Nephron progenitor cell (in vitro differentiated cells): ENCODE data around the gene SLC30A1.
"Not testable (repeated sequence)": the region's sequence is repeated elsewhere in the genome, so short reads cannot be mapped to it uniquely, and the experiment has no call there.

ENCODE experiments used
- DNase-seq: peaks from one replicate; pipeline ENCODE4 v3.0.0; 2021
- H3K27ac Mint-ChIP-seq: 2 replicates; pipeline ENCODE4 v1.8.0; 2021; ENCODE audit warnings: mild to moderate bottlenecking, moderate library complexity, mixed read lengths
- H3K27me3 Mint-ChIP-seq: 2 replicates; pipeline ENCODE4 v1.8.0; 2021; ENCODE audit warnings: mild to moderate bottlenecking, low read depth, mixed read lengths; ENCODE audit not compliant: poor library complexity
- H3K36me3 Mint-ChIP-seq: 2 replicates; pipeline ENCODE4 v1.8.0; 2021; ENCODE audit warnings: low read depth, mixed read lengths
- H3K4me1 Mint-ChIP-seq: 2 replicates; pipeline ENCODE4 v1.8.0; 2021; ENCODE audit warnings: mixed read lengths
- H3K4me3 Mint-ChIP-seq: 2 replicates; pipeline ENCODE4 v1.8.0; 2021; ENCODE audit warnings: mild to moderate bottlenecking, moderate library complexity, mixed read lengths
- H3K9me3 Mint-ChIP-seq: 2 replicates; pipeline ENCODE4 v1.8.0; 2021; ENCODE audit warnings: mild to moderate bottlenecking, moderate library complexity, mixed read lengths
- CTCF ChIP-seq: fragments of 200-600 bp; sonication (generic); IDR thresholded peaks from 2 replicates; pipeline ENCODE4 v1.5.0; 2021; ENCODE audit warnings: antibody characterized with exemption

Gene SLC30A1

GRCh38 chr1:211543025-211543424, 35.9 kb downstream of the SLC30A1 start:
- H3K27me3 Mint-ChIP-seq, result no peaks in the 10 kb centered on the region
- H3K36me3 Mint-ChIP-seq, result peaks cover 11% of the 10 kb centered on the region
- peaks cover 32% of the 10 kb centered on the region for H3K4me1 Mint-ChIP-seq
- no peak for TF ChIP-seq CTCF
- DNase-seq, result no peak
- no peak overlapping the region for H3K4me3 Mint-ChIP-seq
- H3K27ac Mint-ChIP-seq, result no peak overlapping the region
- H3K9me3 Mint-ChIP-seq, result peaks cover 30% of the 10 kb centered on the region

GRCh38 chr1:211541720-211542477, 37.1 kb downstream of the SLC30A1 start:
- H3K27ac Mint-ChIP-seq, result peak overlapping the region; percentile 66
- no peak for TF ChIP-seq CTCF
- no peak overlapping the region for H3K4me3 Mint-ChIP-seq
- H3K9me3 Mint-ChIP-seq, result peaks cover 30% of the 10 kb centered on the region
- H3K27me3 Mint-ChIP-seq, result peaks cover 2% of the 10 kb centered on the region
- H3K4me1 Mint-ChIP-seq, result peaks cover 39% of the 10 kb centered on the region
- peaks cover 11% of the 10 kb centered on the region for H3K36me3 Mint-ChIP-seq
- DNase-seq, result no peak

- DNase-seq, result no peak
- Mint-ChIP-seq H3K27me3 (peaks cover 4% of the 10 kb centered on the region), H3K36me3 (peaks cover 11% of the 10 kb centered on the region), H3K9me3 (peaks cover 30% of the 10 kb centered on the region), H3K4me1 (peaks cover 39% of the 10 kb centered on the region), H3K27ac (no peak overlapping the region), H3K4me3 (no peak overlapping the region)
- no peak for TF ChIP-seq CTCF
Measured at GRCh38 chr1:211541278-211541677, 37.7 kb downstream of the SLC30A1 start.

- Mint-ChIP-seq H3K9me3 (peaks cover 30% of the 10 kb centered on the region), H3K36me3 (peaks cover 11% of the 10 kb centered on the region), H3K4me1 (peaks cover 39% of the 10 kb centered on the region)
- H3K27ac Mint-ChIP-seq, DNase-seq, H3K27me3 Mint-ChIP-seq, H3K4me3 Mint-ChIP-seq: not testable (repeated sequence)
Measured at GRCh38 chr1:211540824-211541223, 38.1 kb downstream of the SLC30A1 start.

- H3K27me3 Mint-ChIP-seq, result peaks cover 4% of the 10 kb centered on the region
- no peak for DNase-seq
- peaks cover 39% of the 10 kb centered on the region for H3K4me1 Mint-ChIP-seq
- H3K27ac Mint-ChIP-seq, result no peak overlapping the region
- H3K4me3 Mint-ChIP-seq, result no peak overlapping the region
- H3K36me3 Mint-ChIP-seq, result peaks cover 11% of the 10 kb centered on the region
- peaks cover 30% of the 10 kb centered on the region for H3K9me3 Mint-ChIP-seq
- no peak for TF ChIP-seq CTCF
Measured at GRCh38 chr1:211538287-211538686, 40.7 kb downstream of the SLC30A1 start.

GRCh38 chr1:211537253-211537652, 41.7 kb downstream of the SLC30A1 start:
- no peak for DNase-seq
- Mint-ChIP-seq H3K36me3 (peaks cover 11% of the 10 kb centered on the region), H3K4me3 (no peak overlapping the region), H3K4me1 (peaks cover 36% of the 10 kb centered on the region), H3K9me3 (peaks cover 30% of the 10 kb centered on the region), H3K27ac (no peak overlapping the region), H3K27me3 (peaks cover 4% of the 10 kb centered on the region)
- TF ChIP-seq CTCF, result no peak
